Large intestine (tissue), 3 donors: Measurements from ENCODE around the gene MCUR1. TPM values are rescaled to one million over a fixed set of nuclear protein-coding genes. Genes with fewer than 3 reads are reported as not detected.
A peak's percentile ranks its signal among the peaks of the same experiment; 100 is the strongest.

Experiments used
- DNase-seq, 2 donors: peaks; one replicate each; pipeline versions ENCODE4 v3.0.0 to v3.0.0-alpha.2; 2013
- H3K27ac ChIP-seq: one replicate; pipeline ENCODE4 v1.5.1; 2013; ENCODE audit warnings: low read length
- H3K27me3 ChIP-seq: 2 replicates; pipeline ENCODE4 v1.6.1; 2013; ENCODE audit warnings: low read length; ENCODE audit not compliant: control insufficient read depth, insufficient read depth
- H3K36me3 ChIP-seq: 2 replicates; pipeline ENCODE4 v1.6.1; 2013; ENCODE audit warnings: low read length; ENCODE audit not compliant: control insufficient read depth, insufficient read depth
- H3K4me1 ChIP-seq: one replicate; pipeline ENCODE4 v1.6.1; 2013; ENCODE audit warnings: low read length; ENCODE audit not compliant: control insufficient read depth, insufficient read depth
- H3K4me3 ChIP-seq: one replicate; pipeline ENCODE4 v1.5.1; 2013; ENCODE audit warnings: low read length
- H3K9me3 ChIP-seq: one replicate; pipeline ENCODE4 v1.6.1; 2013; ENCODE audit warnings: mild to moderate bottlenecking, low read depth, low read length, moderate library complexity; ENCODE audit not compliant: control insufficient read depth
- WGBS: methylation state at CpG from one replicate; pipeline ENCODE4 v1.1.5; 2013; ENCODE audit warnings: low lambda C conversion rate; ENCODE audit not compliant: insufficient coverage; 5-methylcytosine and 5-hydroxymethylcytosine counted together
- polyA plus RNA-seq: library from polyadenylated mRNA; unstranded; fragments of 120-200 nt; gene quantifications from one replicate; pipeline ENCODE4 v1.2.1, GENCODE V29; 2013

Gene MCUR1
- polyA plus RNA-seq, 1 donor: 27.1 TPM

GRCh38 chr6:13766201-13766634 lies 48.1 kb downstream of the MCUR1 start:
- no peaks in the 10 kb centered on the region for H3K36me3 ChIP-seq
- H3K27ac ChIP-seq: no peak overlapping the region
- no peaks in the 10 kb centered on the region for H3K27me3 ChIP-seq
- H3K4me3 ChIP-seq: no peak overlapping the region
- H3K4me1 ChIP-seq: no peaks in the 10 kb centered on the region
- no CpG with 5 or more reads among the region's 5 CpGs for WGBS
- H3K9me3 ChIP-seq: peaks cover 9% of the 10 kb centered on the region
- no peak for DNase-seq

GRCh38 chr6:13765570-13765969 lies 48.8 kb downstream of the MCUR1 start:
- no peak for DNase-seq
- Histone ChIP-seq H3K27me3 (no peaks in the 10 kb centered on the region), H3K27ac (no peak overlapping the region), H3K4me1 (no peaks in the 10 kb centered on the region), H3K36me3 (no peaks in the 10 kb centered on the region), H3K4me3 (no peak overlapping the region), H3K9me3 (peaks cover 9% of the 10 kb centered on the region)
- 87% methylated on average over 3 of the region's 8 CpGs for WGBS

- Histone ChIP-seq H3K27ac (no peak overlapping the region), H3K27me3 (no peaks in the 10 kb centered on the region), H3K4me1 (no peaks in the 10 kb centered on the region), H3K36me3 (no peaks in the 10 kb centered on the region), H3K9me3 (peaks cover 9% of the 10 kb centered on the region), H3K4me3 (no peak overlapping the region)
- DNase-seq: no peak
- WGBS: 100% methylated on average over 1 of the region's 9 CpGs
These were observed 49.4 kb downstream of the MCUR1 start for GRCh38 chr6:13764996-13765395.

GRCh38 chr6:13763740-13764381 lies 50.5 kb downstream of the MCUR1 start:
- no peak for DNase-seq
- H3K27ac ChIP-seq: no peak overlapping the region
- H3K4me3 ChIP-seq: no peak overlapping the region
- H3K36me3 ChIP-seq: no peaks in the 10 kb centered on the region
- no peaks in the 10 kb centered on the region for H3K27me3 ChIP-seq
- WGBS: 100% methylated on average over 2 of the region's 5 CpGs
- no peaks in the 10 kb centered on the region for H3K4me1 ChIP-seq
- no peaks in the 10 kb centered on the region for H3K9me3 ChIP-seq

- no peak overlapping the region for H3K4me3 ChIP-seq
- no peaks in the 10 kb centered on the region for H3K27me3 ChIP-seq
- DNase-seq: peak; percentile 24 to 43
- no peaks in the 10 kb centered on the region for H3K36me3 ChIP-seq
- H3K4me1 ChIP-seq: no peaks in the 10 kb centered on the region
- 69% methylated on average over 3 of the region's 6 CpGs for WGBS
- H3K9me3 ChIP-seq: no peaks in the 10 kb centered on the region
- peak overlapping the region; percentile 24 for H3K27ac ChIP-seq
These were observed 51.5 kb downstream of the MCUR1 start for GRCh38 chr6:13762611-13763441.

GRCh38 chr6:13761361-13762036 lies 52.9 kb downstream of the MCUR1 start:
- WGBS: no CpG with 5 or more reads among the region's 6 CpGs
- Histone ChIP-seq H3K4me3 (no peak overlapping the region), H3K36me3 (no peaks in the 10 kb centered on the region), H3K4me1 (no peaks in the 10 kb centered on the region), H3K27me3 (no peaks in the 10 kb centered on the region), H3K9me3 (no peaks in the 10 kb centered on the region), H3K27ac (no peak overlapping the region)
- DNase-seq: no peak

- no peak for DNase-seq
- H3K27ac ChIP-seq: no peak overlapping the region
- no peak overlapping the region for H3K4me3 ChIP-seq
- H3K27me3 ChIP-seq: no peaks in the 10 kb centered on the region
- no peaks in the 10 kb centered on the region for H3K36me3 ChIP-seq
- H3K4me1 ChIP-seq: no peaks in the 10 kb centered on the region
- H3K9me3 ChIP-seq: no peaks in the 10 kb centered on the region
- 95% methylated on average over 4 of the region's 11 CpGs for WGBS
These were observed 53.8 kb downstream of the MCUR1 start for GRCh38 chr6:13760307-13761304.

- Histone ChIP-seq H3K36me3 (no peaks in the 10 kb centered on the region), H3K27ac (no peak overlapping the region), H3K27me3 (no peaks in the 10 kb centered on the region), H3K9me3 (no peaks in the 10 kb centered on the region), H3K4me3 (no peak overlapping the region), H3K4me1 (no peaks in the 10 kb centered on the region)
- WGBS: no CpG with 5 or more reads among the region's 6 CpGs
- DNase-seq: no peak
These were observed 55.3 kb downstream of the MCUR1 start for GRCh38 chr6:13759025-13759424.

- no peaks in the 10 kb centered on the region for H3K27me3 ChIP-seq
- H3K36me3 ChIP-seq: no peaks in the 10 kb centered on the region
- no peak overlapping the region for H3K4me3 ChIP-seq
- WGBS: no CpG with 5 or more reads among the region's 2 CpGs
- H3K27ac ChIP-seq: no peak overlapping the region
- no peaks in the 10 kb centered on the region for H3K9me3 ChIP-seq
- H3K4me1 ChIP-seq: no peaks in the 10 kb centered on the region
- DNase-seq: no peak
These were observed 59.7 kb downstream of the MCUR1 start for GRCh38 chr6:13754644-13755043.
